ENCODE results near the gene EML3. TPM values are rescaled to one million over a fixed set of nuclear protein-coding genes. Genes with fewer than 3 reads are reported as not detected.

Gene EML3
- total and polyA plus RNA-seq, 2 of the 13 experiments (the other 11 are each of a cell fraction or from before 2014, with no cell fraction given) = 10.6 to 12.3 TPM

GRCh38 chr11:62621567-62622470, 9.2 kb upstream of the EML3 start, which contains the start of gene B3GAT3 (continued):
- 0 out of 2 replicates have a peak, but pooled peaks have one; percentile 52 for TF ChIP-seq KLF15 (CRISPR knock-in tag; IDR thresholded peaks at IDR 0.05; ENCODE audit: borderline replicate concordance)
- no peak for TF ChIP-seq ZNF510 (CRISPR knock-in tag; IDR thresholded peaks at IDR 0.05; ENCODE audit: low read depth)
- no peak for TF ChIP-seq PLRG1 (conservative IDR thresholded peaks at IDR 0.05)
- peak; percentile 81; the same call in 1 of the 2 replicates for TF ChIP-seq CBX5 (CRISPR knock-in tag; IDR thresholded peaks at IDR 0.05; ENCODE audit: borderline replicate concordance)
- no peak for TF ChIP-seq SUZ12 (IDR thresholded peaks at IDR 0.05; ENCODE audit: low read depth, low read length)
- TF ChIP-seq SKI (IDR thresholded peaks at IDR 0.05; ENCODE audit: partially characterized antibody) = no peak
- TF ChIP-seq ZBTB38 (CRISPR knock-in tag; IDR thresholded peaks at IDR 0.05) = peak; percentile 45
- no peak for TF ChIP-seq PAWR (CRISPR knock-in tag; IDR thresholded peaks at IDR 0.05; ENCODE audit: borderline replicate concordance)
- no peak for TF ChIP-seq MAFK (conservative IDR thresholded peaks at IDR 0.05 in 1 of 2, IDR thresholded peaks at IDR 0.05 in 1 of 2; ENCODE audit: low read length in 2 of 2)
- no peak for TF ChIP-seq NFE2 (CRISPR knock-in tag; IDR thresholded peaks at IDR 0.05)
- TF ChIP-seq MEIS2 (CRISPR knock-in tag; IDR thresholded peaks at IDR 0.05) = peak; percentile 57; the same call in 1 of the 2 replicates
- no peak for TF ChIP-seq MAF1 (CRISPR knock-in tag; IDR thresholded peaks at IDR 0.05; ENCODE audit: borderline replicate concordance)
- TF ChIP-seq ZNF552 (CRISPR knock-in tag; IDR thresholded peaks at IDR 0.05; ENCODE audit: borderline replicate concordance) = peak; percentile 88
- peak; percentile 79; the same call in 1 of the 2 replicates for TF ChIP-seq YEATS4 (CRISPR knock-in tag; IDR thresholded peaks at IDR 0.05; ENCODE audit: borderline replicate concordance)
- peak; percentile 34; the same call in 1 of the 2 replicates for TF ChIP-seq ZFP1 (CRISPR knock-in tag; IDR thresholded peaks at IDR 0.05)
- TF ChIP-seq ZNF263 (CRISPR knock-in tag; IDR thresholded peaks at IDR 0.05) = peak; percentile 44
- peak; percentile 50; the same call in 1 of the 2 replicates for TF ChIP-seq ZNF652 (CRISPR knock-in tag; IDR thresholded peaks at IDR 0.05; ENCODE audit: borderline replicate concordance, low read depth)
- peak; percentile 20 for TF ChIP-seq RAD21 (CRISPR knock-in tag; IDR thresholded peaks at IDR 0.05)
- peak; percentile 85; the same call in 1 of the 2 replicates for TF ChIP-seq ELF4 (CRISPR knock-in tag; IDR thresholded peaks at IDR 0.05; ENCODE audit: borderline replicate concordance)
- peak; percentile 86 for TF ChIP-seq ZNF749 (CRISPR knock-in tag; IDR thresholded peaks at IDR 0.05; ENCODE audit: borderline replicate concordance)
- no peak for TF ChIP-seq MATR3 (CRISPR knock-in tag; IDR thresholded peaks at IDR 0.05)
- TF ChIP-seq ZNF747 (CRISPR knock-in tag; IDR thresholded peaks at IDR 0.05; ENCODE audit: borderline replicate concordance) = peak; percentile 87
- peak; percentile 97 for TF ChIP-seq MXD1 (CRISPR knock-in tag; IDR thresholded peaks at IDR 0.05)
- peak; percentile 85 for TF ChIP-seq ZNF776 (CRISPR knock-in tag; IDR thresholded peaks at IDR 0.05)
- TF ChIP-seq HMGA1 (CRISPR knock-in tag; conservative IDR thresholded peaks at IDR 0.05) = no peak
- peak; percentile 73; the same call in 1 of the 2 replicates for TF ChIP-seq ZSCAN20 (CRISPR knock-in tag; IDR thresholded peaks at IDR 0.05; ENCODE audit: borderline replicate concordance)
- TF ChIP-seq NFE2L2 (IDR thresholded peaks at IDR 0.05; ENCODE audit: low read length) = no peak
- 0 out of 2 replicates have a peak, but pooled peaks have one; percentile 23 for TF ChIP-seq ZKSCAN1 (IDR thresholded peaks at IDR 0.05; ENCODE audit: low read length)
- TF ChIP-seq ZNF615 (CRISPR knock-in tag; IDR thresholded peaks at IDR 0.05; ENCODE audit: borderline replicate concordance) = peak; percentile 87; the same call in 1 of the 2 replicates
- peak in 1 of 2 experiments; percentile 14; a peak in 1 of 4 replicates for TF ChIP-seq NR2F1 (CRISPR knock-in tag; IDR thresholded peaks at IDR 0.05)
- peak; percentile 54 for TF ChIP-seq XRCC5 (optimal IDR thresholded peaks at IDR 0.05; ENCODE audit: low read length)
- TF ChIP-seq KLF16 (CRISPR knock-in tag; IDR thresholded peaks at IDR 0.05) = peak in 1 of 2 experiments; percentile 95; a peak in 2 of 4 replicates

All from HepG2 (cell line).